Natural killer cell (primary cell): ENCODE data around the gene SLX4IP. TPM values are rescaled to one million over a fixed set of nuclear protein-coding genes. Genes with fewer than 3 reads are reported as not detected.

ENCODE experiments used
- ATAC-seq, 3 donors: fragments of 150-1000 bp in 2 of 3; fragments of 200-7000 bp in 1 of 3; cut with Tn5 transposase; 1 replicate in 1 of 3; 2 replicates in 2 of 3; pipeline ENCODE4 v1.10.0; 2021; ENCODE audit warnings: mild to moderate bottlenecking in 2 of 3, moderate library complexity in 2 of 3
- DNase-seq, 2 donors: peaks; one replicate each; pipeline versions ENCODE4 v3.0.0 to v3.0.0-alpha.2; 2013 to 2021; ENCODE audit warnings: mixed read lengths in 1 of 2
- H3K27ac ChIP-seq: one replicate; pipeline ENCODE4 v1.5.1; 2013; ENCODE audit warnings: mild to moderate bottlenecking, low read length
- H3K27me3 ChIP-seq: one replicate; pipeline ENCODE4 v1.6.1; 2013; ENCODE audit warnings: low read length; ENCODE audit not compliant: control insufficient read depth, insufficient read depth
- H3K36me3 ChIP-seq: one replicate; pipeline ENCODE4 v1.6.1; 2013; ENCODE audit warnings: low read length; ENCODE audit not compliant: control insufficient read depth, insufficient read depth
- H3K4me1 ChIP-seq: one replicate; pipeline ENCODE4 v1.6.1; 2013; ENCODE audit warnings: low read length; ENCODE audit not compliant: control insufficient read depth, insufficient read depth
- H3K4me3 ChIP-seq: one replicate; pipeline ENCODE4 v1.5.1; 2013; ENCODE audit warnings: low read length
- H3K9me3 ChIP-seq: one replicate; pipeline ENCODE4 v1.6.1; 2013; ENCODE audit warnings: low read length; ENCODE audit not compliant: control insufficient read depth, insufficient read depth
- H3K27ac Mint-ChIP-seq, 2 donors: one replicate each; pipeline ENCODE4 v1.8.0; 2022; ENCODE audit warnings: mild to moderate bottlenecking in 2 of 2, mixed read lengths in 2 of 2, moderate library complexity in 1 of 2
- H3K27me3 Mint-ChIP-seq, 2 donors: one replicate each; pipeline ENCODE4 v1.8.0; 2022; ENCODE audit warnings: low read depth in 2 of 2, mixed read lengths in 2 of 2
- H3K36me3 Mint-ChIP-seq: one replicate; pipeline ENCODE4 v1.8.0; 2022; ENCODE audit warnings: mixed read lengths
- H3K4me1 Mint-ChIP-seq, 2 donors: one replicate each; pipeline ENCODE4 v1.8.0; 2022; ENCODE audit warnings: mixed read lengths in 2 of 2
- H3K4me3 Mint-ChIP-seq: one replicate; pipeline ENCODE4 v1.8.0; 2022; ENCODE audit warnings: mild to moderate bottlenecking, moderate library complexity, mixed read lengths
- H3K9me3 Mint-ChIP-seq, 2 donors: one replicate each; pipeline ENCODE4 v1.8.0; 2022; ENCODE audit warnings: mixed read lengths in 2 of 2
- CTCF ChIP-seq: fragments of 200-600 bp; IDR thresholded peaks from one replicate; pipeline ENCODE4 v1.8.0; 2022; ENCODE audit warnings: antibody characterized with exemption
- WGBS: methylation state at CpG from one replicate; pipeline ENCODE4 v1.1.7; 2013; ENCODE audit warnings: missing lambda C conversion rate; ENCODE audit not compliant: insufficient coverage; 5-methylcytosine and 5-hydroxymethylcytosine counted together
- intact Hi-C: fragments of 100-400 bp; cut with micrococcal nuclease; formaldehyde crosslinking; loops from one replicate; pipeline ENCODE4 v1.14.2; 2022
- total RNA-seq, 4 donors: library from RNA; stranded (reverse); fragments of 120-200 nt in 1 of 4; gene quantifications; one replicate each; pipeline versions ENCODE4 v1.2.3 to v1.2.4, GENCODE V29; 2013 to 2022

SLX4IP gene
- total RNA-seq, 3 donors from 2014 or later (not counting 1 experiment from before 2014, with no cell fraction given), result 2.9 to 5.5 (median 5.2) TPM

DNA sequence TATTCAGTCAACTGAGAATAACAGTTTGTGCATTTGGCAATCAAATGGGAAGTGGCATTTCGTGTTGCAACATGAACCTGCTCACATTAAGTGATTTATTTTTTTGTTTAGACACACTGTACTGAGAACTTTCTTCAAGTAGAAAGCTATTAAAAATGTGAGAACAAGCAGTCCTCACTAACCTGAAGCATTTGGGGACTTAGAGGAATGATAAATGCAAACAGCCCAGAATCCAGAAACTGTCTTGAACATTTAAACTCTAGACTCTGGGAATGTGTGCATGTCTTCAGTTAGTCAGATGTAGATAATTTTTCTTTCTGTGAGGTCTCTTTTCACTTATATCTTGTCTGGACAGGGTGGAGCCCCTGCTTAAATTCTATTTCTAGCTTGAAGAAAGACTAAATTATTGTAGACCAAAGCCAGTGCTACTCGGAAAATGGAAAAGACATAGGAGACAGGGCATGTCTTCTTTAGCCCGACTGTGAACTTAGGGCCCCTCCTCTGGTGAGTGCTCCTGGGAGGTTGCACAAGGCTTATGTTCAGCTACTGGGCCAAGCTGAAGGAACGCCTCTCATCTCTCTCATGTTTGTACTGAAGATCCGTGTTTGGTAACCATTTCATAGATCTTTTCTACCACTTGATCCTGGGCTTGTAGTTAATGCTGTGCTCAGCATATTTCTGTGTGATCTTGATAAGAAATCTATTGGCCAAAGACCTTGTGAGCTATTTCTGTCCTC is 70.1 kb downstream of the SLX4IP start:
- DNase-seq, result no peak
- H3K4me3 ChIP-seq, result no peak overlapping the region
- peaks cover 46 to 59% of the 10 kb centered on the region in 2 donors for H3K4me1 Mint-ChIP-seq
- no peak for ATAC-seq
- intact Hi-C loops, result no loop called here
- 67% methylated on average over 5 of the region's 5 CpGs for whole genome bisulfite sequencing
- no peak for TF ChIP-seq CTCF
- H3K27me3 Mint-ChIP-seq, result no peaks in the 10 kb centered on the region
- H3K4me3 Mint-ChIP-seq, result no peak overlapping the region
- H3K36me3 ChIP-seq, result no peaks in the 10 kb centered on the region
- no peaks in the 10 kb centered on the region for H3K36me3 Mint-ChIP-seq
- H3K27ac Mint-ChIP-seq, result no peak overlapping the region
- no peaks in the 10 kb centered on the region for H3K27me3 ChIP-seq
- H3K27ac ChIP-seq, result no peak overlapping the region
- no peaks in the 10 kb centered on the region for H3K9me3 Mint-ChIP-seq
- H3K9me3 ChIP-seq, result no peaks in the 10 kb centered on the region
- peaks cover 14% of the 10 kb centered on the region for H3K4me1 ChIP-seq

- peaks cover 16% of the 10 kb centered on the region for H3K4me1 ChIP-seq
- H3K36me3 ChIP-seq, result no peaks in the 10 kb centered on the region
- no peak for DNase-seq
- WGBS, result 100% methylated on average over 2 of the region's 2 CpGs
- ATAC-seq, result no peak
- intact Hi-C loops, result no loop called here
- H3K36me3 Mint-ChIP-seq, result no peaks in the 10 kb centered on the region
- H3K27me3 ChIP-seq, result no peaks in the 10 kb centered on the region
- no peak overlapping the region for H3K27ac Mint-ChIP-seq
- no peaks in the 10 kb centered on the region for H3K9me3 ChIP-seq
- no peak for TF ChIP-seq CTCF
- no peaks in the 10 kb centered on the region for H3K27me3 Mint-ChIP-seq
- H3K4me1 Mint-ChIP-seq, result peaks cover 45 to 57% of the 10 kb centered on the region in 2 donors
- no peaks in the 10 kb centered on the region for H3K9me3 Mint-ChIP-seq
- no peak overlapping the region for H3K4me3 Mint-ChIP-seq
- no peak overlapping the region for H3K4me3 ChIP-seq
- H3K27ac ChIP-seq, result no peak overlapping the region
Measured at GRCh38 chr20:10505827-10506226, 70.7 kb downstream of the SLX4IP start.

DNA sequence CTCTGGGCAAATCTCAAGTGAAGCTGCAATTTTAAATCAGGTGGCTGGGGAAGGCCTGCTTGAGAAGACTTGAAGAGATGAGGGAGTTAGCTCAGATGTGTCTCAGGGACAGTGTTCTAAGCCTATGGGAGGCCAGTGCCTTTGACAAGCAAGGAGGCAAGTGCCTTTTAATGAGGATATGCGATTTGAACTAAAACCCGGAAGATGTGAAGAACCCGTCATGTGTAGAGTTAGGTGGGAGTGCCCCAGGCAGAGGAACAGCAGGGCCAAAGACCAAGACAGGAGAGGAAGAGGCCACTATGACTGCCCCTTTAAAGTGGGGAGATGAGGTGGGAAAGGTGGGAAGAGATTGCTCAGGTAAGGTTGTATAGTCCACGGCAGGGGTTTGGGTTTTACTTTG is 71.9 kb downstream of the SLX4IP start:
- H3K27ac ChIP-seq, result no peak overlapping the region
- DNase-seq, result no peak
- no peak for ATAC-seq
- no peaks in the 10 kb centered on the region for H3K36me3 ChIP-seq
- peaks cover 45 to 55% of the 10 kb centered on the region in 2 donors for H3K4me1 Mint-ChIP-seq
- 92% methylated on average over 4 of the region's 4 CpGs for WGBS
- H3K9me3 ChIP-seq, result no peaks in the 10 kb centered on the region
- no peaks in the 10 kb centered on the region for H3K27me3 ChIP-seq
- no peak for TF ChIP-seq CTCF
- H3K4me3 ChIP-seq, result no peak overlapping the region
- H3K4me3 Mint-ChIP-seq, result no peak overlapping the region
- intact Hi-C loops, result no loop called here
- H3K27me3 Mint-ChIP-seq, result no peaks in the 10 kb centered on the region
- peak overlapping the region; percentile 20 to 39 for H3K27ac Mint-ChIP-seq
- H3K9me3 Mint-ChIP-seq, result no peaks in the 10 kb centered on the region
- H3K4me1 ChIP-seq, result peaks cover 18% of the 10 kb centered on the region
- no peaks in the 10 kb centered on the region for H3K36me3 Mint-ChIP-seq

DNA sequence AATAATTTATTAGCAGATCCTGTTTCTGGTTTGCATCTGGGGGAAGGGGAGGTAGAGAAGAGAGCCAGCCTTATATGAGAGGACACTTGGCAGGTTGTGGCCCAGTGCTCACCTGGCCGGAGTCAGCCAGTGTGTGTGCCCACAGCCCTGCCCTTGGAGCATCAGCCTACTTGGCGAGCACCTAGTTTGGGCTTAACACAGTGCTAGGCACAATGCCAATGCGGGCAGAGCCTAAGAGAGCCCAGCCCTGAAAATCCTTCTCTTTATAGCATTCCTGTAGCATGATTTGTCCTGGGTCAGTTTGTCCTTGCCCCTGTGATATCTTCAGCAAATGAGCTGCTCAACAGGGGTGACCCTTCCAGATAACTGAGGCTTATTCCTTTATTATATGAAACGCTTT is 73.0 kb downstream of the SLX4IP start:
- ATAC-seq, result no peak
- Mint-ChIP-seq H3K4me1 (peaks cover 39 to 47% of the 10 kb centered on the region in 2 donors), H3K4me3 (no peak overlapping the region), H3K27me3 (no peaks in the 10 kb centered on the region), H3K36me3 (no peaks in the 10 kb centered on the region), H3K27ac (no peak overlapping the region), H3K9me3 (no peaks in the 10 kb centered on the region)
- 99% methylated on average over 3 of the region's 4 CpGs for WGBS
- no peak for TF ChIP-seq CTCF
- peaks cover 14% of the 10 kb centered on the region for H3K4me1 ChIP-seq
- no peaks in the 10 kb centered on the region for H3K27me3 ChIP-seq
- no peak overlapping the region for H3K4me3 ChIP-seq
- DNase-seq, result no peak
- H3K9me3 ChIP-seq, result no peaks in the 10 kb centered on the region
- no peaks in the 10 kb centered on the region for H3K36me3 ChIP-seq
- intact Hi-C loops, result no loop called here
- H3K27ac ChIP-seq, result no peak overlapping the region
